Retinal pigment epithelial cell (primary cell): ENCODE data around the gene MRPL55.

Source experiments
- DNase-seq: peaks from one replicate; pipeline ENCODE4 v3.0.0-alpha.2; 2010; ENCODE audit warnings: low read depth
- H3K4me3 ChIP-seq: 2 replicates; pipeline ENCODE4 v1.5.1; 2011; ENCODE audit warnings: mild to moderate bottlenecking, low read length, control low read depth, moderate library complexity
- TF ChIP-seq, protein P1 (sequence below): conservative IDR thresholded peaks from 2 replicates; pipeline ENCODE4 v1.5.1; 2011; ENCODE audit warnings: low read depth, low read length, control low read depth, inconsistent platforms

MRPL55 gene

DNA sequence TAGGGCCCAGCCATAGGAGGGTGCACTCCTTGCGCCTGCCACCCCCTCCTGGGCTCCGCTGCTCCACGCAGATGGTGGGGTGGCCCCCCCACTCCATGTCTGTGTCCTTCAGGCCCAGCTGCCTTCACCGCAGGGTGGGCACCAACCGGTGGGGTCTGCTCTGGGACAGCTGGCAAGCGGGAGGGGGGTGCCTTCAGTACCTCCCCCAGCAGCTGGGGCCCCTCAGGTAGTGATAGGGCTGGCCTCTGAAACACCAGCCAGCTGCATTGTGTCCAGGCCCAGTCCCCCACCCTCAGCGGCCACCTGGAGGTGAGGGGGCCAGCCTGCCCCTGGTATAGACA lies 41.0 kb upstream of the MRPL55 start:
- no peak overlapping the region for H3K4me3 ChIP-seq
- DNase-seq, result no peak
- TF ChIP-seq, protein P1, sequence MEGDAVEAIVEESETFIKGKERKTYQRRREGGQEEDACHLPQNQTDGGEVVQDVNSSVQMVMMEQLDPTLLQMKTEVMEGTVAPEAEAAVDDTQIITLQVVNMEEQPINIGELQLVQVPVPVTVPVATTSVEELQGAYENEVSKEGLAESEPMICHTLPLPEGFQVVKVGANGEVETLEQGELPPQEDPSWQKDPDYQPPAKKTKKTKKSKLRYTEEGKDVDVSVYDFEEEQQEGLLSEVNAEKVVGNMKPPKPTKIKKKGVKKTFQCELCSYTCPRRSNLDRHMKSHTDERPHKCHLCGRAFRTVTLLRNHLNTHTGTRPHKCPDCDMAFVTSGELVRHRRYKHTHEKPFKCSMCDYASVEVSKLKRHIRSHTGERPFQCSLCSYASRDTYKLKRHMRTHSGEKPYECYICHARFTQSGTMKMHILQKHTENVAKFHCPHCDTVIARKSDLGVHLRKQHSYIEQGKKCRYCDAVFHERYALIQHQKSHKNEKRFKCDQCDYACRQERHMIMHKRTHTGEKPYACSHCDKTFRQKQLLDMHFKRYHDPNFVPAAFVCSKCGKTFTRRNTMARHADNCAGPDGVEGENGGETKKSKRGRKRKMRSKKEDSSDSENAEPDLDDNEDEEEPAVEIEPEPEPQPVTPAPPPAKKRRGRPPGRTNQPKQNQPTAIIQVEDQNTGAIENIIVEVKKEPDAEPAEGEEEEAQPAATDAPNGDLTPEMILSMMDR, result no peak

DNA sequence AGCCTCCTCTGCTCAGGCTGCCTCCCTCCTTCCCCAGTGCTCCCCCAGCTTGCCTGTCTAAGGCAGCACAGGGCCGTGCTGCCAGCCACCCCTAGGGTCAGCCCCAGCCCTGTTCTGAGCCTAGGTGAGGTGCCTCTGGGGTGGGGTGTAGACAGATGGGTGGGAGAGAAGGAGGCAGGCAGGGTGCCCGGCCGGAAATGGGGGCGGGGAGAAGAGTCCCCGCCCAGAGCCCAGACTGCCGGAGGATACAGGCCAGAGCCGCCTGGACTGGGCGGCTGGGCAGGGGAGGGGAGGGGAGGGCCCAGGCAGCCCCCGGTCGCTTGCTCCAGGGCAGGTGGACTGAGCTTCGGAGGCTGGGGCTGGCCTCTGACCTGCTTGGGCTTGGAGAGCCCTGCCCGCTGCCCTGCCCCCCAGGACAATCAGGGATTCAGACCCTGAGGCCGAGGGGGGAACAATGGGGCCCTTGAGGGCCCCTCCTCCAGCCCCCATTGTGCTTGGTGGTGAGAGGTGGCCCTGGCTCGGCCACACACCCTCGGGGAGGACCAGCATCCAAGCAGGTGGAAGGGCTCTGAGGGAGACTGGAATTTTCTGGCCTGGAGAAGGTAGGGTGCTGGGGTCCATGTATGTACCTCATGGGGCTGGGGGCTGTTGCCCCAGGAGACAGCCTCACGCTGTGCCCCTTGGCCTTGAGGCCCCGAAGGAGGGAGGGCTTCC lies 40.5 kb upstream of the MRPL55 start, which contains the start of gene GJC2:
Gene GJC2, plus strand, starts transcription at position 525 of the 714 bp plus-strand sequence. CDS start 7,829 bp downstream, outside the sequence.
- no peak within 1 kb of the TSS for H3K4me3 ChIP-seq
- TF ChIP-seq, protein P1, result no peak
- no peak for DNase-seq

DNA sequence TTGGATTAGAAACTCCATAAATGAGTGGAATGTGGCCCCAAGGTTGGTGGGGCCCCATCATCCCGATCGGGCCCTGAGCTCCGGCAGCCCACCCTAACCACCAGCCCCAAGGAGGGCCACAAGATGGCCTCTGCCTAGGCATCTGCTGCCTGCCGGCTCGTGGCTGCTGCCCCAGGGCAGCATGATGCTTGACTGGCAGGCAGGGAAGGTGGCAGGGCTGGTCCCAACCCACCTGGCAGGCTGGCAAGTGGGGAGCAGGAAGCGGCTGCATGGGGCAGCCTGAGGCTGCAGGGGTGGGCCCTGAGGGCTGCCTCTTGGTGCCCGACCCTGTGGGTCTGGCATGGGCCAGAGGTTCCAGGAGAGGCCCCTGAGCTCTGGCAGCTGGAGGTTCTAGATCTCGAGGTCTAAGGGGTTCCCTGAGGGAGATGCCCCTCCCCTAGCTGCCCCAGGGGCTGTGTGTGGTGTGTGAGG lies 39.9 kb upstream of the MRPL55 start:
- DNase-seq, result no peak
- no peak overlapping the region for H3K4me3 ChIP-seq
- TF ChIP-seq, protein P1, result no peak

DNA sequence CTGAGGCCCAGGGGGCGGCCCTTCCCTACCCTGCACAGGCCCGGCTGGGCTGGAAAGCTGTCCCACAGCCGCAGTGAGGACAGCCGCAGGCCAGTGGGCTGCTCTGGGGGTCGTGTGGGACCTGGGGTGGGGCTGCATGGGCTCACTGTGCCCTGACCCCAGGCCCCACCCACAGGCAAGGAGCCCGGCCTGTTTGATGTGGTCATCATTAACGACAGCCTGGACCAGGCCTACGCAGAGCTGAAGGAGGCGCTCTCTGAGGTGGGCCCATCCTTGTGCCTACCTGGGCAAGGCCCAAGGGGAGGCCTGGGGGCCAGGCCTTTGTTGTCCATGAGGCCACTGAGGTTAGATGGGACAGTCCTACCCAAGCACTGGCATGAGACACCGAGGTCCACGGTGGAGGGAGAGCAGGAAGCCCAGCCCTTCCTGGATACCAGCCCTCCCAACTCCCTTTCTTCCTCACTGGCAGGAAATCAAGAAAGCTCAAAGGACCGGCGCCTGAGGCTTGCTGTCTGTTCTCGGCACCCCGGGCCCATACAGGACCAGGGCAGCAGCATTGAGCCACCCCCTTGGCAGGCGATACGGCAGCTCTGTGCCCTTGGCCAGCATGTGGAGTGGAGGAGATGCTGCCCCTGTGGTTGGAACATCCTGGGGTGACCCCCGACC lies 39.2 kb upstream of the MRPL55 start:
- DNase-seq, result no peak
- no peak overlapping the region for H3K4me3 ChIP-seq
- TF ChIP-seq, protein P1, result no peak

DNA sequence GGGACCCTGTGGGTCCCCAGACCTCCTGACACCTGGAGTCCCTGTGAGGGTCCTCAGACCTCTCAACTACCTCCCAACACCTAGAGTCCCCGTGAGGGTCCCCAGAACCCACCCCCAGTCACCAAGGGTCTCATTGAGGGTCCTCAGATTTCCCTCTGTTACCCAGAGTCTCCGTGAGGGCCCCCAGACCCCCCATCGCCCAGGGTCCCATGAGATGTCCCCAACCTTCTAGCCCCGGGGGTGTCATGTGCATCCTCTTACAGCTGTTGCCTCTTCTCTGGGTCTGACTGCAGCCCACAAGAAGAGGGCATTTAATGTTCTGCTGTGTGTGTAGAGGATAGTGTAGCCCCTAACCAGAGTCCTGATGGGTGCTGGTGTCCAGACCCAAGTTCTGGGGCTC lies 38.7 kb upstream of the MRPL55 start:
- DNase-seq, result no peak
- TF ChIP-seq, protein P1, result no peak
- no peak overlapping the region for H3K4me3 ChIP-seq

DNA sequence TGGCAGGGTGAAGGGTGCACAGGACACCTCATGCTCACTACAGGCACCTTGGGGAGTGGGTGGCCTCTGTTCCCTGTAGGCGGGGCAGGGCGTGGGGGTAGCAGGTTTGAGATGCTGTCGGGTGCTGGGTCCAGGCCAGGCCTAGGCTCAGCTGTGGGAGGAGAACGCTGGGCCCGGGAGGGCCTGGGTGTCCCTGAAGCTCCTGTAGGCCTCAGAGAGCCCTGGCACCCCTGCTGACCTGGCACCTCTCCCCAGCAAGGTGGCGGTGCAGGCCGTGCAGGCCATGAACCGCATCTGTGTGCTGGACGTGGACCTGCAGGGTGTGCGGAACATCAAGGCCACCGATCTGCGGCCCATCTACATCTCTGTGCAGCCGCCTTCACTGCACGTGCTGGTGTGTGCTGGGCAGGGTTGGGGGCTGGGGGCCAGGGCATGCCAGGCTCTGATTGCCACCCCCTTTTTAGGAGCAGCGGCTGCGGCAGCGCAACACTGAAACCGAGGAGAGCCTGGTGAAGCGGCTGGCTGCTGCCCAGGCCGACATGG lies 38.1 kb upstream of the MRPL55 start:
- no peak for DNase-seq
- TF ChIP-seq, protein P1, result no peak

More for the DNA sequence above, 38.1 kb upstream of the MRPL55 start:
- H3K4me3 ChIP-seq, result no peak overlapping the region
